RWPE2 (cell line): ENCODE data around the gene ZNF155.

Source experiments
- ATAC-seq: fragments of 200-7000 bp; cut with Tn5 transposase; 3 replicates; pipeline ENCODE4 v1.9.1; 2021; ENCODE audit warnings: low read depth
- DNase-seq: peaks from one replicate; pipeline ENCODE4 v3.0.0-alpha.2; 2020; ENCODE audit warnings: low spot score
- H3K27ac ChIP-seq: fragments of 450-650 bp; 2 replicates; pipeline ENCODE4 v1.5.1; 2017; ENCODE audit warnings: mild to moderate bottlenecking; ENCODE audit not compliant: poor library complexity, severe bottlenecking
- H3K27me3 ChIP-seq: fragments of 250-450 bp; sonication (Bioruptor Pico); 2 replicates; pipeline ENCODE4 v1.5.1; 2021; ENCODE audit warnings: mild to moderate bottlenecking, moderate library complexity; ENCODE audit not compliant: insufficient read depth, poor library complexity, severe bottlenecking
- H3K36me3 ChIP-seq: fragments of 250-450 bp; sonication (Bioruptor Pico); 2 replicates; pipeline ENCODE4 v1.5.1; 2020; ENCODE audit warnings: low read depth, mild to moderate bottlenecking, moderate library complexity
- H3K4me1 ChIP-seq: fragments of 250-450 bp; sonication (Bioruptor Pico); 2 replicates; pipeline ENCODE4 v1.5.1; 2021; ENCODE audit warnings: mild to moderate bottlenecking, moderate library complexity; ENCODE audit not compliant: insufficient read depth, poor library complexity, severe bottlenecking
- H3K4me3 ChIP-seq: fragments of 250-450 bp; sonication (Bioruptor Pico); 2 replicates; pipeline ENCODE4 v1.5.1; 2021; ENCODE audit warnings: mild to moderate bottlenecking, moderate library complexity; ENCODE audit not compliant: severe bottlenecking
- H3K9me3 ChIP-seq: fragments of 250-450 bp; sonication (Bioruptor Pico); 2 replicates; pipeline ENCODE4 v1.5.1; 2021; ENCODE audit warnings: mild to moderate bottlenecking, moderate library complexity; ENCODE audit not compliant: severe bottlenecking
- CTCF ChIP-seq: fragments of 450-650 bp; IDR thresholded peaks from one replicate; pipeline ENCODE4 v1.5.1; 2017; ENCODE audit warnings: mild to moderate bottlenecking, moderate library complexity; ENCODE audit not compliant: poor library complexity, severe bottlenecking

The ZNF155 gene

GRCh38 chr19:44042147-44042546 is 58.2 kb downstream of the ZNF155 start:
- TF ChIP-seq CTCF: no peak
- Histone ChIP-seq H3K27ac (no peak overlapping the region), H3K4me3 (no peak overlapping the region), H3K4me1 (no peaks in the 10 kb centered on the region), H3K9me3 (peaks cover 4% of the 10 kb centered on the region), H3K36me3 (no peaks in the 10 kb centered on the region), H3K27me3 (no peaks in the 10 kb centered on the region)
- ATAC-seq (no peak), DNase-seq (no peak)
